ENCODE data around the gene RWDD4. TPM values are rescaled to one million over a fixed set of nuclear protein-coding genes. Genes with fewer than 3 reads are reported as not detected.

RWDD4 gene
- total RNA-seq, 1 donor = 19.9 TPM

- no peak overlapping the region for H3K4me2 ChIP-seq (ENCODE audit: insufficient read depth, low read length)
- DNase-seq (ENCODE audit: insufficient read length, low spot score, missing footprints) = no peak
- no peak for TF ChIP-seq CTCF (IDR thresholded peaks at IDR 0.05; ENCODE audit: extremely low read depth, low read depth, low read length)
- no peaks in the 10 kb centered on the region for H3K27me3 ChIP-seq (ENCODE audit: insufficient read depth, low read length)
- peaks cover 77% of the 10 kb centered on the region for H3K36me3 ChIP-seq (ENCODE audit: insufficient read depth, low read length)
- H2AFZ ChIP-seq (ENCODE audit: low read length) = no peak overlapping the region
- H3K4me3 ChIP-seq (ENCODE audit: insufficient read depth, low read length) = no peak overlapping the region
- H3K4me1 ChIP-seq (ENCODE audit: insufficient read depth, low read length) = no peaks in the 10 kb centered on the region
- H3K79me2 ChIP-seq (ENCODE audit: insufficient read depth, low read length) = no peaks in the 10 kb centered on the region
- no peaks in the 10 kb centered on the region for H4K20me1 ChIP-seq (ENCODE audit: insufficient read depth, low read length)
- H3K27ac ChIP-seq (ENCODE audit: low read depth, low read length) = no peak overlapping the region
- no peaks in the 10 kb centered on the region for H3K9me3 ChIP-seq (ENCODE audit: low read depth, low read length)
Observed at GRCh38 chr4:183691897-183692296, 32.9 kb upstream of the RWDD4 start.

GRCh38 chr4:183691006-183691405 lies 32.0 kb upstream of the RWDD4 start:
- TF ChIP-seq CTCF (IDR thresholded peaks at IDR 0.05; ENCODE audit: extremely low read depth, low read depth, low read length) = no peak
- no peak overlapping the region for H2AFZ ChIP-seq (ENCODE audit: low read length)
- H3K9me3 ChIP-seq (ENCODE audit: low read depth, low read length) = no peaks in the 10 kb centered on the region
- H3K4me2 ChIP-seq (ENCODE audit: insufficient read depth, low read length) = no peak overlapping the region
- no peaks in the 10 kb centered on the region for H3K4me1 ChIP-seq (ENCODE audit: insufficient read depth, low read length)
- H3K4me3 ChIP-seq (ENCODE audit: insufficient read depth, low read length) = no peak overlapping the region
- H3K27me3 ChIP-seq (ENCODE audit: insufficient read depth, low read length) = no peaks in the 10 kb centered on the region
- peaks cover 76% of the 10 kb centered on the region for H3K36me3 ChIP-seq (ENCODE audit: insufficient read depth, low read length)
- DNase-seq (ENCODE audit: insufficient read length, low spot score, missing footprints) = no peak
- H3K27ac ChIP-seq (ENCODE audit: low read depth, low read length) = no peak overlapping the region
- no peaks in the 10 kb centered on the region for H3K79me2 ChIP-seq (ENCODE audit: insufficient read depth, low read length)
- H4K20me1 ChIP-seq (ENCODE audit: insufficient read depth, low read length) = no peaks in the 10 kb centered on the region

- Histone ChIP-seq H3K9me3 (ENCODE audit: low read depth, low read length) (no peaks in the 10 kb centered on the region), H3K36me3 (ENCODE audit: insufficient read depth, low read length) (peaks cover 82% of the 10 kb centered on the region), H2AFZ (ENCODE audit: low read length) (no peak overlapping the region), H3K4me1 (ENCODE audit: insufficient read depth, low read length) (no peaks in the 10 kb centered on the region), H3K4me3 (ENCODE audit: insufficient read depth, low read length) (no peak overlapping the region), H3K4me2 (ENCODE audit: insufficient read depth, low read length) (no peak overlapping the region), H3K79me2 (ENCODE audit: insufficient read depth, low read length) (no peaks in the 10 kb centered on the region), H3K27ac (ENCODE audit: low read depth, low read length) (no peak overlapping the region), H3K27me3 (ENCODE audit: insufficient read depth, low read length) (no peaks in the 10 kb centered on the region), H4K20me1 (ENCODE audit: insufficient read depth, low read length) (no peaks in the 10 kb centered on the region)
- no peak for TF ChIP-seq CTCF (IDR thresholded peaks at IDR 0.05; ENCODE audit: extremely low read depth, low read depth, low read length)
- DNase-seq (ENCODE audit: insufficient read length, low spot score, missing footprints) = no peak
Observed at GRCh38 chr4:183688216-183688615, 29.2 kb upstream of the RWDD4 start.

- no peaks in the 10 kb centered on the region for H3K9me3 ChIP-seq (ENCODE audit: low read depth, low read length)
- H2AFZ ChIP-seq (ENCODE audit: low read length) = no peak overlapping the region
- H3K79me2 ChIP-seq (ENCODE audit: insufficient read depth, low read length) = no peaks in the 10 kb centered on the region
- H3K36me3 ChIP-seq (ENCODE audit: insufficient read depth, low read length) = peaks cover 67% of the 10 kb centered on the region
- H3K27me3 ChIP-seq (ENCODE audit: insufficient read depth, low read length) = no peaks in the 10 kb centered on the region
- no peak for DNase-seq (ENCODE audit: insufficient read length, low spot score, missing footprints)
- H4K20me1 ChIP-seq (ENCODE audit: insufficient read depth, low read length) = no peaks in the 10 kb centered on the region
- H3K4me2 ChIP-seq (ENCODE audit: insufficient read depth, low read length) = no peak overlapping the region
- H3K4me1 ChIP-seq (ENCODE audit: insufficient read depth, low read length) = no peaks in the 10 kb centered on the region
- H3K27ac ChIP-seq (ENCODE audit: low read depth, low read length) = no peak overlapping the region
- TF ChIP-seq CTCF (IDR thresholded peaks at IDR 0.05; ENCODE audit: extremely low read depth, low read depth, low read length) = no peak
- no peak overlapping the region for H3K4me3 ChIP-seq (ENCODE audit: insufficient read depth, low read length)
Observed at GRCh38 chr4:183686461-183686860, 27.5 kb upstream of the RWDD4 start.

All from osteoblast (primary cell).